IMR-90 (cell line): ENCODE results near the gene TSEN34. TPM values are rescaled to one million over a fixed set of nuclear protein-coding genes. Genes with fewer than 3 reads are reported as not detected.

Experiments used
- ATAC-seq: fragments of 200-7000 bp; cut with Tn5 transposase; 2 replicates; pipeline ENCODE4 v1.9.1; 2020; ENCODE audit warnings: low read depth, mild to moderate bottlenecking, moderate library complexity
- BruUV-seq: library from RNA; stranded (reverse); fragments of 400-500 nt; replicated peaks from 2 replicates; lab custom pipeline; 2021; lab: Mats Ljungman, UMichigan
- CTCF ChIA-PET: fragments of 300-600 bp; formaldehyde crosslinking; extraction: SDS; loops from one replicate; lab custom pipeline; 2021; ENCODE audit warnings: antibody characterized with exemption; lab: Yijun Ruan, JAX
- POLR2A ChIA-PET: fragments of 300-600 bp; sonication (Branson Sonifier 250); formaldehyde crosslinking; loops from one replicate; lab custom pipeline; 2022; ENCODE audit warnings: antibody characterized with exemption; ENCODE audit not compliant: unreplicated experiment; lab: Charles Lee
- DNase-seq: peaks from one replicate; pipeline ENCODE4 v3.0.0; 2013
- H2AFZ ChIP-seq: replicated peaks from 2 replicates; pipeline ENCODE3; 2013; ENCODE audit warnings: low read length, mild to moderate bottlenecking; ENCODE audit not compliant: poor library complexity
- H2AK5ac ChIP-seq: 2 replicates; pipeline ENCODE4 v1.6.1; 2013; ENCODE audit warnings: low read depth, low read length, inconsistent platforms
- H2AK9ac ChIP-seq: replicated peaks from 2 replicates; pipeline ENCODE3; 2013; ENCODE audit warnings: mild to moderate bottlenecking, low read depth, low read length, moderate library complexity; ENCODE audit not compliant: poor library complexity
- H2BK120ac ChIP-seq: 2 replicates; pipeline ENCODE4 v1.6.1; 2013; ENCODE audit warnings: low read depth, low read length, inconsistent platforms
- H2BK15ac ChIP-seq: 3 replicates; pipeline ENCODE4 v1.6.1; 2013; ENCODE audit warnings: low read depth, low read length, inconsistent platforms
- H2BK20ac ChIP-seq: 2 replicates; pipeline ENCODE4 v1.6.1; 2013; ENCODE audit warnings: low read depth, mild to moderate bottlenecking, inconsistent platforms, low read length, moderate library complexity
- H2BK5ac ChIP-seq: 2 replicates; pipeline ENCODE4 v1.6.1; 2013; ENCODE audit warnings: mild to moderate bottlenecking, low read depth, low read length, inconsistent platforms; ENCODE audit not compliant: poor library complexity, severe bottlenecking
- H3K14ac ChIP-seq: replicated peaks from 2 replicates; pipeline ENCODE4 v1.6.1; 2013; ENCODE audit warnings: low read depth, low read length, inconsistent platforms
- H3K18ac ChIP-seq: 2 replicates; pipeline ENCODE4 v1.6.1; 2013; ENCODE audit warnings: low read depth, low read length, control low read depth
- H3K23ac ChIP-seq: 2 replicates; pipeline ENCODE4 v1.6.1; 2013; ENCODE audit warnings: low read depth, low read length, inconsistent platforms
- H3K27ac ChIP-seq: 2 replicates; pipeline ENCODE4 v1.5.1; 2013; ENCODE audit warnings: mild to moderate bottlenecking, control low read depth, low read length; ENCODE audit not compliant: insufficient read depth
- H3K27me3 ChIP-seq: 2 replicates; pipeline ENCODE4 v1.6.1; 2013; ENCODE audit warnings: low read length; ENCODE audit not compliant: control insufficient read depth, insufficient read depth
- H3K36me3 ChIP-seq: 2 replicates; pipeline ENCODE4 v1.6.1; 2013; ENCODE audit warnings: low read length, mixed read lengths; ENCODE audit not compliant: control insufficient read depth, insufficient read depth
- H3K4ac ChIP-seq: 2 replicates; pipeline ENCODE4 v1.6.1; 2013; ENCODE audit warnings: low read depth, low read length, inconsistent platforms
- H3K4me1 ChIP-seq: 2 replicates; pipeline ENCODE4 v1.6.1; 2013; ENCODE audit warnings: low read length, mixed read lengths; ENCODE audit not compliant: control insufficient read depth, insufficient read depth
- H3K4me2 ChIP-seq: 2 replicates; pipeline ENCODE4 v1.6.1; 2013; ENCODE audit warnings: low read depth, mild to moderate bottlenecking, control low read depth, low read length, moderate library complexity
- H3K4me3 ChIP-seq: 2 replicates; pipeline ENCODE4 v1.5.1; 2013; ENCODE audit warnings: low read depth, mild to moderate bottlenecking, control low read depth, low read length, moderate library complexity; ENCODE audit not compliant: insufficient read depth
- H3K56ac ChIP-seq: 2 replicates; pipeline ENCODE4 v1.6.1; 2013; ENCODE audit warnings: low read length, inconsistent platforms; ENCODE audit not compliant: insufficient read depth; ENCODE audit errors: extremely low read depth
- H3K79me1 ChIP-seq, 2 experiments: 2 replicates each; pipeline ENCODE4 v1.6.1; 2013; ENCODE audit warnings: low read length in 2 of 2, inconsistent platforms in 1 of 2, low read depth in 1 of 2
- H3K9ac ChIP-seq: 2 replicates; pipeline ENCODE4 v1.6.1; 2013; ENCODE audit warnings: low read depth, low read length, control low read depth
- H3K9me1 ChIP-seq: 2 replicates; pipeline ENCODE4 v1.6.1; 2013; ENCODE audit warnings: low read length, inconsistent platforms; ENCODE audit not compliant: insufficient read depth
- H3K9me3 ChIP-seq: 2 replicates; pipeline ENCODE4 v1.6.1; 2013; ENCODE audit warnings: low read length; ENCODE audit not compliant: control insufficient read depth, insufficient read depth
- H4K20me1 ChIP-seq: 2 replicates; pipeline ENCODE4 v1.6.1; 2013; ENCODE audit warnings: low read length, inconsistent platforms; ENCODE audit not compliant: insufficient read depth
- H4K5ac ChIP-seq: 2 replicates; pipeline ENCODE4 v1.6.1; 2013; ENCODE audit warnings: mild to moderate bottlenecking, low read depth, low read length, control low read depth
- H4K8ac ChIP-seq, 2 experiments: 2 replicates each; pipeline ENCODE4 v1.6.1; 2013; ENCODE audit warnings: low read depth in 2 of 2, low read length in 2 of 2, control low read depth in 1 of 2, inconsistent platforms in 1 of 2
- H4K91ac ChIP-seq: 2 replicates; pipeline ENCODE4 v1.6.1; 2013; ENCODE audit warnings: low read depth, low read length, inconsistent platforms; ENCODE audit not compliant: insufficient read depth
- BHLHE40 ChIP-seq: fragments of 150-350 bp; IDR thresholded peaks from 2 replicates; pipeline ENCODE4 v1.6.1; 2016; ENCODE audit warnings: mild to moderate bottlenecking, low read depth, low read length
- CEBPB ChIP-seq: IDR thresholded peaks from 2 replicates; pipeline ENCODE4 v1.6.1; 2012; ENCODE audit warnings: low read depth, low read length, improper control_type of control experiment
- CHD1 ChIP-seq: IDR thresholded peaks from 2 replicates; pipeline ENCODE4 v1.6.1; 2012; ENCODE audit warnings: low read depth, low read length, improper control_type of control experiment
- FOS ChIP-seq: fragments of 150-350 bp; IDR thresholded peaks from 2 replicates; pipeline ENCODE4 v1.6.1; 2016; ENCODE audit warnings: low read depth, low read length
- MAFK ChIP-seq: IDR thresholded peaks from 2 replicates; pipeline ENCODE4 v1.6.1; 2012; ENCODE audit warnings: low read depth, low read length, improper control_type of control experiment
- MAZ ChIP-seq: IDR thresholded peaks from 2 replicates; pipeline ENCODE4 v1.6.1; 2012; ENCODE audit warnings: low read depth, mild to moderate bottlenecking, low read length, improper control_type of control experiment, moderate library complexity, borderline replicate concordance
- MXI1 ChIP-seq: IDR thresholded peaks from 2 replicates; pipeline ENCODE4 v1.6.1; 2012; ENCODE audit warnings: low read depth, mild to moderate bottlenecking, low read length, moderate library complexity, borderline replicate concordance
- NFE2L2 ChIP-seq: fragments of 150-350 bp; IDR thresholded peaks from 2 replicates; pipeline ENCODE4 v1.6.1; 2016; ENCODE audit warnings: low read depth, mild to moderate bottlenecking, low read length
- POLR2A ChIP-seq: IDR thresholded peaks from 2 replicates; pipeline ENCODE4 v1.6.1; 2012; ENCODE audit warnings: mild to moderate bottlenecking, low read depth, low read length
- RAD21 ChIP-seq: IDR thresholded peaks from 2 replicates; pipeline ENCODE4 v1.6.1; 2012; ENCODE audit warnings: low read length, improper control_type of control experiment
- RCOR1 ChIP-seq: IDR thresholded peaks from 2 replicates; pipeline ENCODE4 v1.6.1; 2012; ENCODE audit warnings: mild to moderate bottlenecking, low read length, improper control_type of control experiment; ENCODE audit not compliant: insufficient replicate concordance
- RFX5 ChIP-seq: IDR thresholded peaks from 2 replicates; pipeline ENCODE4 v1.8.0; 2012; ENCODE audit warnings: low read depth, mild to moderate bottlenecking, low read length, moderate library complexity
- SMC3 ChIP-seq: fragments of 150-350 bp; IDR thresholded peaks from 2 replicates; pipeline ENCODE4 v1.6.1; 2016; ENCODE audit warnings: low read depth, mild to moderate bottlenecking, antibody characterized with exemption, low read length, moderate library complexity
- WGBS, 2 experiments: methylation state at CpG; one replicate each; pipeline versions ENCODE4 v1.1.5 to v1.1.7; 2013; ENCODE audit warnings: missing lambda C conversion rate in 2 of 2; ENCODE audit not compliant: insufficient read length in 1 of 2; ENCODE audit errors: extremely low coverage in 2 of 2; 5-methylcytosine and 5-hydroxymethylcytosine counted together
- dilution Hi-C: fragments of 300-500 bp; cut with HindIII; formaldehyde crosslinking; loops from one replicate; pipeline ENCODE4 v1.14.3; 2018; ENCODE audit warnings: low sequenced_read_pairs; ENCODE audit not compliant: unreplicated experiment
- in situ Hi-C: fragments of 300-500 bp; cut with MboI; formaldehyde crosslinking; loops from 3 replicates; pipeline ENCODE4 v1.14.3; 2019; ENCODE audit warnings: low sequenced_read_pairs, inconsistent platforms, mixed read lengths
- intact Hi-C: fragments of 100-400 bp; cut with micrococcal nuclease; formaldehyde crosslinking; loops from 2 replicates; pipeline ENCODE4 v1.10.0; 2022
- polyA plus RNA-seq, 3 experiments: library from polyadenylated mRNA; depleted of rRNA; stranded (reverse); fragments of >200 nt; gene quantifications; 2 replicates each; pipeline ENCODE4 v1.2.3, GENCODE V29; 2012; ENCODE audit warnings: low replicate concordance in 1 of 3
- total RNA-seq: library from RNA; depleted of rRNA; stranded (reverse); fragments of >200 nt; gene quantifications from 2 replicates; pipeline ENCODE4 v1.2.3, GENCODE V29; 2012
- TF ChIP-seq, protein P1 (sequence below): fragments of 150-350 bp; IDR thresholded peaks from 2 replicates; pipeline ENCODE4 v1.6.1; 2016; ENCODE audit warnings: low read depth, mild to moderate bottlenecking, low read length, moderate library complexity, borderline replicate concordance
- TF ChIP-seq, protein P2 (sequence below): conservative IDR thresholded peaks from 2 replicates; pipeline ENCODE4 v1.5.1; 2012; ENCODE audit warnings: mild to moderate bottlenecking, low read depth, low read length, improper control_type of control experiment
- TF ChIP-seq, protein P3 (sequence below): fragments of 150-350 bp; IDR thresholded peaks from 2 replicates; pipeline ENCODE4 v1.6.1; 2017; ENCODE audit warnings: mild to moderate bottlenecking, antibody characterized with exemption, low read length, low read depth

Gene TSEN34
- total and polyA plus RNA-seq, 2 of the 4 experiments (the other 2 are of a cell fraction): 32.1 to 69.4 TPM

DNA sequence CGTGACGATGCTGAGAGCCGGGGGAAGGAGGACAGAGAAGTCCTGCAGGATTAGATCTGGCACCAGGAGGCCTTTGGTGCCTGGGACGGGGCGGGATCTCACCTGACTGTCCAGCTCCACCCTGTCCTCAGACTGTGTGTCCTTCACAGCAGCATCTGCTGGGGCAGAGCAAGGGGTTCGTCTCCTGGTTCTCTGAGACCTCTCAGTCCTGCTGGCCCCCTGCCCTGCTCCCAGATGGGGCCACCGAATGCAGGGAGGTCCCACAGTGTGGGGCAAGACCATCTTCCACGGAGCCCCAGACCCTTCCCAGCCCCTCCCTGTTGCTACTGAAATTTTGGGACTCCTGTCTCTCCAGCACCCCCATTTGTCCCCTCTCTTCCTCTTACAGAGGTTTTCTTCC is 27.2 kb downstream of the TSEN34 start:
- POLR2A ChIA-PET: no interaction called here
- H4K91ac ChIP-seq: no peak overlapping the region
- intact Hi-C loops: no loop called here

More for the DNA sequence above, 27.2 kb downstream of the TSEN34 start:
- H2BK20ac ChIP-seq: no peak overlapping the region
- H3K36me3 ChIP-seq: no peaks in the 10 kb centered on the region
- no peak overlapping the region for H3K18ac ChIP-seq
- no TSS peak for BruUV-seq
- no peak overlapping the region for H4K5ac ChIP-seq
- H3K14ac ChIP-seq: no peak overlapping the region
- DNase-seq (no peak), ATAC-seq (no peak)
- CTCF ChIA-PET: no interaction called here
- H3K4ac ChIP-seq: no peak overlapping the region
- H3K27ac ChIP-seq: no peak overlapping the region
- H3K23ac ChIP-seq: no peak overlapping the region
- no peak overlapping the region for H2AFZ ChIP-seq
- H3K27me3 ChIP-seq: peaks cover 5% of the 10 kb centered on the region; the same call in 1 of the 2 replicates
- no peak overlapping the region for H2BK5ac ChIP-seq
- H3K56ac ChIP-seq: no peak overlapping the region
- no peaks in the 10 kb centered on the region for H3K9me3 ChIP-seq
- no peaks in the 10 kb centered on the region for H4K20me1 ChIP-seq
- WGBS, 2 experiments: 80% methylated on average over 2 of the region's 8 CpGs; no CpG with 5 or more reads in 1 of the 2 experiments
- no peak overlapping the region for H2BK120ac ChIP-seq
- no peak for TF ChIP-seq RFX5
- no peak for TF ChIP-seq BHLHE40
- no peak for TF ChIP-seq MAFK
- TF ChIP-seq, protein P1, sequence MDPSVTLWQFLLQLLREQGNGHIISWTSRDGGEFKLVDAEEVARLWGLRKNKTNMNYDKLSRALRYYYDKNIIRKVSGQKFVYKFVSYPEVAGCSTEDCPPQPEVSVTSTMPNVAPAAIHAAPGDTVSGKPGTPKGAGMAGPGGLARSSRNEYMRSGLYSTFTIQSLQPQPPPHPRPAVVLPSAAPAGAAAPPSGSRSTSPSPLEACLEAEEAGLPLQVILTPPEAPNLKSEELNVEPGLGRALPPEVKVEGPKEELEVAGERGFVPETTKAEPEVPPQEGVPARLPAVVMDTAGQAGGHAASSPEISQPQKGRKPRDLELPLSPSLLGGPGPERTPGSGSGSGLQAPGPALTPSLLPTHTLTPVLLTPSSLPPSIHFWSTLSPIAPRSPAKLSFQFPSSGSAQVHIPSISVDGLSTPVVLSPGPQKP: no peak
- TF ChIP-seq MAZ: no peak
- TF ChIP-seq MXI1: no peak
- TF ChIP-seq, protein P2, sequence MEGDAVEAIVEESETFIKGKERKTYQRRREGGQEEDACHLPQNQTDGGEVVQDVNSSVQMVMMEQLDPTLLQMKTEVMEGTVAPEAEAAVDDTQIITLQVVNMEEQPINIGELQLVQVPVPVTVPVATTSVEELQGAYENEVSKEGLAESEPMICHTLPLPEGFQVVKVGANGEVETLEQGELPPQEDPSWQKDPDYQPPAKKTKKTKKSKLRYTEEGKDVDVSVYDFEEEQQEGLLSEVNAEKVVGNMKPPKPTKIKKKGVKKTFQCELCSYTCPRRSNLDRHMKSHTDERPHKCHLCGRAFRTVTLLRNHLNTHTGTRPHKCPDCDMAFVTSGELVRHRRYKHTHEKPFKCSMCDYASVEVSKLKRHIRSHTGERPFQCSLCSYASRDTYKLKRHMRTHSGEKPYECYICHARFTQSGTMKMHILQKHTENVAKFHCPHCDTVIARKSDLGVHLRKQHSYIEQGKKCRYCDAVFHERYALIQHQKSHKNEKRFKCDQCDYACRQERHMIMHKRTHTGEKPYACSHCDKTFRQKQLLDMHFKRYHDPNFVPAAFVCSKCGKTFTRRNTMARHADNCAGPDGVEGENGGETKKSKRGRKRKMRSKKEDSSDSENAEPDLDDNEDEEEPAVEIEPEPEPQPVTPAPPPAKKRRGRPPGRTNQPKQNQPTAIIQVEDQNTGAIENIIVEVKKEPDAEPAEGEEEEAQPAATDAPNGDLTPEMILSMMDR: no peak
- TF ChIP-seq RCOR1: no peak
- no peak for TF ChIP-seq CEBPB
- TF ChIP-seq FOS: no peak
- TF ChIP-seq POLR2A: no peak
- TF ChIP-seq RAD21: no peak
- TF ChIP-seq, protein P3, sequence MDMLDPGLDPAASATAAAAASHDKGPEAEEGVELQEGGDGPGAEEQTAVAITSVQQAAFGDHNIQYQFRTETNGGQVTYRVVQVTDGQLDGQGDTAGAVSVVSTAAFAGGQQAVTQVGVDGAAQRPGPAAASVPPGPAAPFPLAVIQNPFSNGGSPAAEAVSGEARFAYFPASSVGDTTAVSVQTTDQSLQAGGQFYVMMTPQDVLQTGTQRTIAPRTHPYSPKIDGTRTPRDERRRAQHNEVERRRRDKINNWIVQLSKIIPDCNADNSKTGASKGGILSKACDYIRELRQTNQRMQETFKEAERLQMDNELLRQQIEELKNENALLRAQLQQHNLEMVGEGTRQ: no peak
- no peak for TF ChIP-seq CHD1
- TF ChIP-seq SMC3: no peak
- TF ChIP-seq NFE2L2: no peak
- H3K4me1 ChIP-seq: no peaks in the 10 kb centered on the region
- H3K79me1 ChIP-seq: no peaks in the 10 kb centered on the region
- H3K9ac ChIP-seq: no peak overlapping the region
- no peak overlapping the region for H2AK5ac ChIP-seq
- no peak overlapping the region for H2BK15ac ChIP-seq
- H3K9me1 ChIP-seq: no peaks in the 10 kb centered on the region
- no peak overlapping the region for H3K4me3 ChIP-seq
- dilution Hi-C loops (no loop called here), in situ Hi-C loops (no loop called here)
- no peak overlapping the region for H2AK9ac ChIP-seq
- H4K8ac ChIP-seq: no peak overlapping the region
- H3K4me2 ChIP-seq: no peak overlapping the region
